OCI-LY1 (cell line): Measurements from ENCODE around the gene PRUNE2.

ENCODE experiments used
- H2AFZ ChIP-seq: fragments of 200-600 bp; sonication (generic), shearing (Covaris generic); 2 replicates; pipeline ENCODE4 v1.6.0; 2014; ENCODE audit warnings: antibody characterized with exemption, mild to moderate bottlenecking, low read length
- H3F3A ChIP-seq: fragments of 200-600 bp; sonication (generic), shearing (Covaris generic); 2 replicates; pipeline ENCODE4 v1.6.0; 2014; ENCODE audit warnings: mild to moderate bottlenecking, antibody characterized with exemption, low read length, moderate library complexity; ENCODE audit not compliant: insufficient read depth
- H3K27ac ChIP-seq: fragments of 200-600 bp; sonication (generic); 2 replicates; pipeline ENCODE4 v1.5.1; 2014; ENCODE audit warnings: low read length, mixed run types, mild to moderate bottlenecking, low read depth; ENCODE audit not compliant: poor library complexity, severe bottlenecking
- H3K27me3 ChIP-seq: fragments of 200-600 bp; sonication (generic); 2 replicates; pipeline ENCODE4 v1.6.0; 2014; ENCODE audit warnings: antibody characterized with exemption, mild to moderate bottlenecking, low read length, moderate library complexity; ENCODE audit not compliant: insufficient read depth
- H3K36me3 ChIP-seq: fragments of 200-600 bp; sonication (generic); 2 replicates; pipeline ENCODE4 v1.6.1; 2014; ENCODE audit warnings: mild to moderate bottlenecking, antibody characterized with exemption, low read length, moderate library complexity, mixed read lengths; ENCODE audit not compliant: insufficient read depth
- H3K4me1 ChIP-seq: fragments of 200-600 bp; sonication (generic); 2 replicates; pipeline ENCODE4 v1.5.1; 2014; ENCODE audit warnings: mild to moderate bottlenecking, low read length, moderate library complexity; ENCODE audit not compliant: insufficient read depth, severe bottlenecking
- H3K4me2 ChIP-seq: fragments of 200-600 bp; sonication (generic), shearing (Covaris generic); 2 replicates; pipeline ENCODE4 v1.6.1; 2014; ENCODE audit warnings: low read length
- H3K4me3 ChIP-seq: fragments of 200-600 bp; sonication (generic); 2 replicates; pipeline ENCODE4 v1.5.1; 2014; ENCODE audit warnings: low read length, low read depth, mild to moderate bottlenecking, mixed read lengths; ENCODE audit not compliant: poor library complexity, severe bottlenecking
- H3K79me2 ChIP-seq: fragments of 200-600 bp; shearing (Covaris generic); 2 replicates; pipeline ENCODE4 v1.6.1; 2016; ENCODE audit warnings: mixed run types, low read length, mixed read lengths; ENCODE audit not compliant: insufficient read depth
- H3K9ac ChIP-seq: fragments of 200-600 bp; sonication (generic), shearing (Covaris generic); 2 replicates; pipeline ENCODE4 v1.6.1; 2014; ENCODE audit warnings: mild to moderate bottlenecking, low read length, mixed read lengths
- H3K9me2 ChIP-seq: fragments of 200-600 bp; sonication (generic), shearing (Covaris generic); 2 replicates; pipeline ENCODE4 v1.6.1; 2014; ENCODE audit warnings: low read depth, mild to moderate bottlenecking, low read length, mixed read lengths
- H3K9me3 ChIP-seq: fragments of 200-600 bp; shearing (Covaris generic); 2 replicates; pipeline ENCODE4 v1.6.1; 2014; ENCODE audit warnings: low read length, mixed read lengths
- H4K20me1 ChIP-seq: fragments of 200-600 bp; sonication (generic), shearing (Covaris generic); 2 replicates; pipeline ENCODE4 v1.6.0; 2016; ENCODE audit warnings: mild to moderate bottlenecking, low read length; ENCODE audit not compliant: insufficient read depth
- CTCF ChIP-seq: fragments of 200-600 bp; sonication (generic), shearing (Covaris generic); IDR thresholded peaks from 2 replicates; pipeline ENCODE4 v1.5.1; 2017; ENCODE audit warnings: mild to moderate bottlenecking, antibody characterized with exemption, low read length, moderate library complexity, mixed read lengths
- EZH2 ChIP-seq: fragments of 200-600 bp; sonication (generic), shearing (Covaris generic); IDR thresholded peaks from 2 replicates; pipeline ENCODE4 v1.8.0; 2017; ENCODE audit warnings: borderline replicate concordance, mixed run types, mild to moderate bottlenecking, antibody characterized with exemption, low read length, moderate library complexity, mixed read lengths

PRUNE2 gene

DNA sequence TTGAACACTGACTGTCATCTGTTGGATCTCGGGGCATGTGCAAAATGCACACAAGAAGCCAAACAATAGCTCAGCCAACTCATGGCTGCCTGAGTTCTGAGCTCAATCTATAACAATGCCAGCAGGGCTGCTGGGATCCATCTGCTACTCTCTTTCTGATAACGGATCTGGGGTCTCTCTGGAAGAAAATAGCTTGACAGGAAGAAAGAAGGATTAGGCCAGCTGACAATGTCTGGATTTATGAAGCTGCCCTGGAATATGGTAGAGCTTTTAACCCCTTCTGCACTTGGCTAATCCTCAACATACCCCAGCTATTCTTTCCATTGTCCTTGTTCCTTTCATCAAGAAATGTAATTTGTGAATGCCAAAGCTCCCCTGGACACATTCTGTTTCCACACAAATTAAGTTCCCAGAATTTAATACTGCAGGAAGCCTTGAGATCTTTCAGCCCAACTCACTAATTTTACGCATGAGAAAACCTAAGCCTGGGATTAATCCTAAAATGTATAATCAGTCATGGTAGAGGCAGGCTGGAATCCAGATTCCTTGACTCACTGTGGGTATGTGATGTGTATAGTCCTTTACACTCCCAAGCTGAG is 204.4 kb downstream of the PRUNE2 start:
- Histone ChIP-seq H3K4me2 (no peak overlapping the region), H3K4me1 (no peaks in the 10 kb centered on the region), H3K9me3 (no peaks in the 10 kb centered on the region), H3K36me3 (no peaks in the 10 kb centered on the region), H3K27ac (no peak overlapping the region), H3K27me3 (no peaks in the 10 kb centered on the region), H3K79me2 (no peaks in the 10 kb centered on the region), H3K4me3 (no peak overlapping the region), H3K9me2 (no peaks in the 10 kb centered on the region), H2AFZ (no peak overlapping the region), H3K9ac (no peak overlapping the region), H4K20me1 (no peaks in the 10 kb centered on the region), H3F3A (no peaks in the 10 kb centered on the region)
- no peak for TF ChIP-seq EZH2

GRCh38 chr9:76700916-76701315 is 205.0 kb downstream of the PRUNE2 start:
- no peaks in the 10 kb centered on the region for H4K20me1 ChIP-seq
- no peaks in the 10 kb centered on the region for H3K79me2 ChIP-seq
- no peak for TF ChIP-seq EZH2
- no peaks in the 10 kb centered on the region for H3K4me1 ChIP-seq
- no peak overlapping the region for H2AFZ ChIP-seq
- no peaks in the 10 kb centered on the region for H3K27me3 ChIP-seq
- no peaks in the 10 kb centered on the region for H3K36me3 ChIP-seq
- no peak overlapping the region for H3K9ac ChIP-seq
- no peak overlapping the region for H3K4me2 ChIP-seq
- H3K27ac ChIP-seq: no peak overlapping the region
- no peak overlapping the region for H3K4me3 ChIP-seq
- H3F3A ChIP-seq: no peaks in the 10 kb centered on the region
- no peaks in the 10 kb centered on the region for H3K9me2 ChIP-seq
- no peaks in the 10 kb centered on the region for H3K9me3 ChIP-seq

DNA sequence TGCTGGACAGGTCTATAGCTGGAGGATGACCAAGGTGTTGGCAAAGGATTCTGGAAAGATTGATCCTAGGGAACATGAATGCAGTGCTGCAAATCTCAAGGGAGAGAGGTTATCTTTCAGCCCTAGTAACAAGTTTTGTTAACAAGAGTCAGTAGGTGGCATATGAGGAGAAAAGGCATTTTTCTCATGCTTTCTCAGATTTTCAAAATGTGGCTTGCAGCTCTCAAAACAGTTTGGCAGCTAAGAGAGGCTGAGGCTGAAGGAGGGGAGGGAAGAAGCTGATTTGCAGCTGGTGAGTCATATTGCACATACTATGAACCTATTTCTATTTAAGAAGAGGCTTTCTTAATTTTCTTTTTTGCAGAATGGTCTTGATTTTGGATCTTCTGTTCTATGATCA is 205.9 kb downstream of the PRUNE2 start:
- no peak overlapping the region for H2AFZ ChIP-seq
- no peaks in the 10 kb centered on the region for H3K9me2 ChIP-seq
- no peak for TF ChIP-seq EZH2
- H3K9ac ChIP-seq: no peak overlapping the region
- no peaks in the 10 kb centered on the region for H3K9me3 ChIP-seq
- no peaks in the 10 kb centered on the region for H4K20me1 ChIP-seq
- no peaks in the 10 kb centered on the region for H3K79me2 ChIP-seq
- H3F3A ChIP-seq: no peaks in the 10 kb centered on the region
- no peak overlapping the region for H3K4me2 ChIP-seq
- no peak overlapping the region for H3K4me3 ChIP-seq
- H3K27ac ChIP-seq: no peak overlapping the region
- no peaks in the 10 kb centered on the region for H3K27me3 ChIP-seq
- no peaks in the 10 kb centered on the region for H3K4me1 ChIP-seq
- H3K36me3 ChIP-seq: no peaks in the 10 kb centered on the region

GRCh38 chr9:76697554-76697953 is 208.4 kb downstream of the PRUNE2 start:
- Histone ChIP-seq H3K9me3 (no peaks in the 10 kb centered on the region), H4K20me1 (no peaks in the 10 kb centered on the region), H2AFZ (no peak overlapping the region), H3K9me2 (no peaks in the 10 kb centered on the region), H3F3A (no peaks in the 10 kb centered on the region), H3K36me3 (no peaks in the 10 kb centered on the region), H3K27ac (no peak overlapping the region), H3K4me1 (peaks cover under 1% of the 10 kb centered on the region), H3K79me2 (no peaks in the 10 kb centered on the region), H3K27me3 (no peaks in the 10 kb centered on the region; the same call in 1 of the 2 replicates), H3K4me3 (no peak overlapping the region), H3K9ac (no peak overlapping the region), H3K4me2 (no peak overlapping the region)
- no peak for TF ChIP-seq CTCF
- TF ChIP-seq EZH2: no peak
